Tibial nerve (tissue), 4 donors: ENCODE data around the gene XPO5. TPM values are rescaled to one million over a fixed set of nuclear protein-coding genes. Genes with fewer than 3 reads are reported as not detected.
"Not testable (repeated sequence)": the region's sequence is repeated elsewhere in the genome, so short reads cannot be mapped to it uniquely, and the experiment has no call there.

Experiments
- DNase-seq, 2 donors: peaks; one replicate each; pipeline ENCODE4 v3.0.0-alpha.2; 2019; ENCODE audit warnings: low spot score in 2 of 2
- H3K27ac ChIP-seq, 4 donors: fragments of 200-600 bp; sonication (generic) in 3 of 4; one replicate each; pipeline ENCODE4 v1.5.1; 2017 to 2019; ENCODE audit warnings: mild to moderate bottlenecking in 1 of 4
- H3K27me3 ChIP-seq, 2 donors: fragments of 200-600 bp; sonication (generic) in 1 of 2; one replicate each; pipeline versions ENCODE4 v1.5.1 to v1.6.0; 2017 to 2019
- H3K36me3 ChIP-seq, 3 donors: fragments of 200-600 bp; sonication (generic); one replicate each; pipeline ENCODE4 v1.5.1; 2018 to 2019
- H3K4me1 ChIP-seq, 4 donors: fragments of 200-600 bp; sonication (generic) in 3 of 4; one replicate each; pipeline ENCODE4 v1.5.1; 2017 to 2019
- H3K4me3 ChIP-seq, 4 donors: fragments of 200-600 bp; sonication (generic) in 3 of 4; one replicate each; pipeline ENCODE4 v1.5.1; 2017 to 2019; ENCODE audit warnings: mild to moderate bottlenecking in 1 of 4, moderate library complexity in 1 of 4
- H3K9me3 ChIP-seq, 4 donors: fragments of 200-600 bp; sonication (generic) in 3 of 4; one replicate each; pipeline ENCODE4 v1.5.1; 2017 to 2019
- CTCF ChIP-seq, 5 experiments: fragments of 200-600 bp in 3 of 5; fragments of 450-650 bp in 2 of 5; sonication (generic) in 3 of 5; IDR thresholded peaks; one replicate each; pipeline ENCODE4 v1.5.1; 2016 to 2019; ENCODE audit warnings: antibody characterized with exemption in 5 of 5, mild to moderate bottlenecking in 3 of 5, moderate library complexity in 2 of 5
- EP300 ChIP-seq, 2 donors: sonication (generic); formaldehyde crosslinking; IDR thresholded peaks; one replicate each; pipeline ENCODE4 v1.6.1; 2017; ENCODE audit warnings: antibody characterized with exemption in 2 of 2, mild to moderate bottlenecking in 1 of 2
- POLR2A ChIP-seq, 2 donors: fragments of 450-650 bp; IDR thresholded peaks; one replicate each; pipeline ENCODE4 v1.6.1; 2017; ENCODE audit warnings: antibody characterized with exemption in 2 of 2, mild to moderate bottlenecking in 2 of 2, moderate library complexity in 2 of 2
- WGBS, 2 donors: methylation state at CpG; one replicate each; pipeline ENCODE4 v1.1.5; 2018; 5-methylcytosine and 5-hydroxymethylcytosine counted together
- total RNA-seq, 4 donors: library from RNA; depleted of rRNA; stranded (reverse); fragments of >200 nt; gene quantifications; one replicate each; pipeline ENCODE4 v1.1.0, GENCODE V29; 2016

Gene XPO5
- total RNA-seq, 4 donors from 2014 or later: 12.5 to 38.3 (median 32.8) TPM

GRCh38 chr6:43503443-43503842 lies 72.4 kb downstream of the XPO5 start:
- TF ChIP-seq POLR2A (IDR thresholded peaks at IDR 0.05) (no peak), CTCF (IDR thresholded peaks at IDR 0.05) (no peak), EP300 (IDR thresholded peaks at IDR 0.05) (no peak)
- peaks cover 5 to 78% (median 5%) of the 10 kb centered on the region in 3 donors for H3K36me3 ChIP-seq
- 85 to 94% methylated on average over 3 to 8 of the region's 8 CpGs for WGBS, 2 donors

GRCh38 chr6:43502666-43503065 lies 73.2 kb downstream of the XPO5 start:
- Histone ChIP-seq H3K36me3 (peaks cover 5 to 85% (median 5%) of the 10 kb centered on the region in 3 donors), H3K27me3 (no peaks in the 10 kb centered on the region), H3K9me3 (no peaks in the 10 kb centered on the region), H3K4me3 (no peak overlapping the region), H3K4me1 (peaks cover 0 to 9% (median 1%) of the 10 kb centered on the region in 4 donors), H3K27ac (no peak overlapping the region)
- TF ChIP-seq POLR2A (IDR thresholded peaks at IDR 0.05) (no peak), EP300 (IDR thresholded peaks at IDR 0.05) (no peak), CTCF (IDR thresholded peaks at IDR 0.05) (no peak)
- DNase-seq: no peak
- WGBS, 2 donors: 77 to 84% methylated on average over 2 to 4 of the region's 4 CpGs

More at GRCh38 chr6:43503443-43503842, 72.4 kb downstream of the XPO5 start:
- Histone ChIP-seq H3K9me3 (no peaks in the 10 kb centered on the region), H3K4me1 (peaks cover 0 to 9% (median 1%) of the 10 kb centered on the region in 4 donors), H3K27me3 (no peaks in the 10 kb centered on the region), H3K27ac (no peak overlapping the region), H3K4me3 (no peak overlapping the region)
- no peak for DNase-seq

GRCh38 chr6:43500921-43501320 lies 74.9 kb downstream of the XPO5 start:
- WGBS, 2 donors: 97 to 100% methylated on average over 3 of the region's 3 CpGs
- no peak for DNase-seq
- H3K27ac ChIP-seq: no peak overlapping the region
- no peaks in the 10 kb centered on the region for H3K27me3 ChIP-seq
- H3K9me3 ChIP-seq: no peaks in the 10 kb centered on the region
- H3K36me3 ChIP-seq: peaks cover 5 to 81% (median 5%) of the 10 kb centered on the region in 3 donors
- H3K4me1 ChIP-seq: peaks cover 0 to 12% (median 4%) of the 10 kb centered on the region in 4 donors
- H3K4me3 ChIP-seq: no peak overlapping the region
- TF ChIP-seq CTCF (IDR thresholded peaks at IDR 0.05): no peak
- no peak for TF ChIP-seq EP300 (IDR thresholded peaks at IDR 0.05)
- no peak for TF ChIP-seq POLR2A (IDR thresholded peaks at IDR 0.05)

- TF ChIP-seq CTCF (IDR thresholded peaks at IDR 0.05) (no peak), EP300 (IDR thresholded peaks at IDR 0.05) (no peak), POLR2A (IDR thresholded peaks at IDR 0.05) (no peak)
- WGBS, 2 donors: 65 to 79% methylated on average over 12 of the region's 12 CpGs
- Histone ChIP-seq H3K4me3 (no peak overlapping the region), H3K36me3 (peaks cover 5 to 64% (median 5%) of the 10 kb centered on the region in 3 donors), H3K27me3 (no peaks in the 10 kb centered on the region), H3K27ac (peak overlapping the region in 1 of 4 donors; percentile 84), H3K9me3 (no peaks in the 10 kb centered on the region), H3K4me1 (peaks cover 0 to 22% (median 10%) of the 10 kb centered on the region in 4 donors)
- no peak for DNase-seq
These were observed 76.6 kb downstream of the XPO5 start for GRCh38 chr6:43499028-43499815.

GRCh38 chr6:43498291-43498690 lies 77.5 kb downstream of the XPO5 start:
- Histone ChIP-seq H3K4me1 (peaks cover 0 to 25% (median 11%) of the 10 kb centered on the region in 4 donors), H3K27ac (peak overlapping the region in 2 of 4 donors; percentile 52 to 84), H3K36me3 (peaks cover 0 to 54% (median 5%) of the 10 kb centered on the region in 3 donors)
- not testable (repeated sequence) for H3K4me3 ChIP-seq, H3K9me3 ChIP-seq, H3K27me3 ChIP-seq, DNase-seq
- 94 to 95% methylated on average over 5 of the region's 5 CpGs for WGBS, 2 donors
